ENCODE data around the gene SH2D3A.

Gene SH2D3A

DNA sequence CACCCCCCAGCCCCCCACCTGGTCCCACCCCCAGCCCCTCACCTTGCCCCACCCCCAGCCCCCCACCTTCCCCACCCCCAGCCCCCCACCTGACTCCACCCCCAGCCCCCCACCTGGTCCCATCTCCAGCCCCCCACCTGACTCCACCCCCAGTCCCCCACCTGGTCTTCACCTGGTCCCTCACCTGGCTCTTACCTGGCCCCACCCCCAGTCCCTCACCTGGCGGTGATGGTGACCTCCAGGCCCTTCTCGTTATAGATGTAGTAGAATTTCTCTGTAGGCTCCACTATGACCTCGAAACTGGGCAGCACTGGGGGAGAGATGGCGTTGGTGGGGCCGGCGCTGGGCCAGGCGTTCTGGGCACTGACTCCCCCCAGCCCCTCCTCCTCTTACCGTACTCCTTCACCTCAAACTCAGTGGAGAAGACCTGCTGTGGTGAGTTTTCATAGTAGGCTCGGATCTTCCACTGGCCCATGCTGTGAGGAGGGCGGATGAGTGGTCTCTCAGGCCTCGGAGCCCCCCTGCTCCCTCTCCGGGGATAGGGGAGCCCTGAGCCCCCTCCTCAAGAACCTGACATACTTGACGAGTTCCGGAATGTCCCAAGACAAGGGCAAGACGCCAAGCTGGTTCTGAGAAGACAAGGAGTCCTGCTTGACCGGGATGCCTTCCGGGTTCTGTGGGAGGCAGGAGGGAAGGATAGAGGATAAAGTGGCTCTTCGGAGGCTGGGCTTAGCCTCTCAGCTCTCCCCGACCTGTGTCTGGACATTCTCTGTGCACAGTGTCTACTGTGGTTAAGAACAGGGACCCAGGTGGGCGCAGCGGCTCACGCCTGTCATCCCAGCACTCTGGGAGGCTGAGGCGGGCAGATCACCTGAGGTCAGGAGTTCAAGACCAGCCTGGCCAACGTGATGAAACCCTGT, 53.2 kb downstream of the SH2D3A start:
- TF ChIP-seq CTCF (IDR thresholded peaks at IDR 0.05; ENCODE audit: low read depth, low read length): no peak
- no peak overlapping the region for H3K4me3 ChIP-seq (replicated peaks in 1 of 2; ENCODE audit: low read depth in 2 of 2, low read length in 2 of 2)
- DNase-seq (ENCODE audit: low read depth in 2 of 2): no peak

GRCh38 chr19:6712692-6713670, 54.3 kb downstream of the SH2D3A start:
- no peak for DNase-seq (ENCODE audit: low read depth in 2 of 2)
- no peak for TF ChIP-seq CTCF (IDR thresholded peaks at IDR 0.05; ENCODE audit: low read depth, low read length)
- H3K4me3 ChIP-seq (replicated peaks in 1 of 2; ENCODE audit: low read depth in 2 of 2, low read length in 2 of 2): no peak overlapping the region

- H3K4me3 ChIP-seq (replicated peaks in 1 of 2; ENCODE audit: low read depth in 2 of 2, low read length in 2 of 2): no peak overlapping the region
- DNase-seq (ENCODE audit: low read depth in 2 of 2): no peak
- no peak for TF ChIP-seq CTCF (IDR thresholded peaks at IDR 0.05; ENCODE audit: low read depth, low read length)
Measured at GRCh38 chr19:6712231-6712630, 55.0 kb downstream of the SH2D3A start.

DNA sequence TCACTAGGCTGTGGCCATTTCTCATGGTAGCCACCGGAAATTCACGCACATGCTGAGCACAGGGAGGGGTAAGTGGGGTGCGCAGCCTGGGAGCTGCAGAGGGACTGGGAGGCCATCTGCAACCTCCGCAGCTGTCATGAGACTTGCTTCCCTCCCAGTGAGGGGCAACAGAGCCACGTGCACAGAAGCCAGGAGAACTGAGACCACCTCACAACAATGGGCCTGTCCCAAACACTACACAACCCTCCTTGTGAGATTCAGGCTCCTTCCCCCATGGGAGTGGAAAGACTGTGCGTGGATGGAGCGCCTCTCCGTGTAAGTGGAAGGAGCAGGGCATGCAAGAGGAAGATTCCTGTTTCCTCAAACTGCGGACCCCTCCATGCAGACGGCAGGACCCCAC, 55.6 kb downstream of the SH2D3A start:
- TF ChIP-seq CTCF (IDR thresholded peaks at IDR 0.05; ENCODE audit: low read depth, low read length): no peak
- no peak for DNase-seq (ENCODE audit: low read depth in 2 of 2)
- H3K4me3 ChIP-seq (replicated peaks in 1 of 2; ENCODE audit: low read depth in 2 of 2, low read length in 2 of 2): no peak overlapping the region

- DNase-seq (ENCODE audit: low read depth in 2 of 2): no peak
- no peak overlapping the region for H3K4me3 ChIP-seq (replicated peaks in 1 of 2; ENCODE audit: low read depth in 2 of 2, low read length in 2 of 2)
- TF ChIP-seq CTCF (IDR thresholded peaks at IDR 0.05; ENCODE audit: low read depth, low read length): no peak
Measured at GRCh38 chr19:6711078-6711361, 56.2 kb downstream of the SH2D3A start.

DNA sequence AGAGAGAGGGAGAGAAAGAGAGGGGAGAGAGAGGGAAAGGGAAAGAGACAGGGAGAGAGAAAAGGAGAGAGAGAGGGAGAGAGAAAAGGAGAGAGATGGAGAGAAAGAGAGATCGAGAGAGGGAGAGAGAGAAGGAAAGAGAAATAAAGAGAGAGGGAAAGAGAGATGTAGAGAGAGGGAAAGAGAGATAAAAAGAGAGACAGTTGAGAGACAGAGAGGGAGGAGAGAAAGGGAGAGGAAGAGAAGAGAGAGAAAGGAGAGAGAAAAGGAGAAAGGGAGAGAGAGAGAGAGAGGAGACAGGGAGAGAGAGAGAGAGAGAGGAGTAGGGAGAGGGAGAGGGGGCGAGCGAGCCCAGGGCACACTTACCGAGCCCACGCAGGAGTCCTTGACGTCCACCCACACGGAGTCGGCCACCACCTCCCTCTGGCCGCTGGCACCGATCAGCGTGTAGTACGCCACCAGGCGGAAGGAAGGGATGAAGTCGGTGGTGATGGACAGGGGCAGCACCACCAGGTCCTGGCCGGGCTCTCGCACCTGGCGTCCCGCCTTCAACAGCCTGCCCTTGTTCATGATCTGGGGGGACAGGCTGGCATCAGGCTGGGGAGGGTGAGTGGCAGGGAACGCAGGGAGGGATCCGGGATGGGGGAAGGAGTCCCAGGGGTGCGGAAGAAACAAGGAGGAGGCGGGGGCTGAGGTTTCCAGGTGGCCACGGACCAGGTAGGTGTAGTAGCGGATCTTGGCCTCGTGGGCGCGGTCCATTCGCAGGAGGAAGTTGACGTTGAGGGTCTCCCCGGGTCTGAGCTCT, 56.8 kb downstream of the SH2D3A start:
- TF ChIP-seq CTCF (IDR thresholded peaks at IDR 0.05; ENCODE audit: low read depth, low read length): no peak
- H3K4me3 ChIP-seq (replicated peaks in 1 of 2; ENCODE audit: low read depth in 2 of 2, low read length in 2 of 2): no peak overlapping the region
- DNase-seq (ENCODE audit: low read depth in 2 of 2): no peak

Measured in cardiac fibroblast (primary cell).